Memory B cell (primary cell): ENCODE data around the gene MAPT.
A peak's percentile ranks its signal among the peaks of the same experiment; 100 is the strongest.

Experiments used
- ATAC-seq: fragments of 150-1000 bp; cut with Tn5 transposase; 2 replicates; pipeline ENCODE4 v1.10.0; 2021; ENCODE audit warnings: low read depth, mild to moderate bottlenecking, moderate library complexity
- DNase-seq, 2 donors: peaks; one replicate each; pipeline ENCODE4 v3.0.0; 2022; ENCODE audit warnings: low spot score in 2 of 2
- H3K27ac Mint-ChIP-seq: one replicate; pipeline ENCODE4 v1.8.0; 2022; ENCODE audit warnings: mild to moderate bottlenecking, moderate library complexity, mixed read lengths
- H3K27me3 Mint-ChIP-seq: one replicate; pipeline ENCODE4 v1.8.0; 2022; ENCODE audit warnings: mixed read lengths
- H3K36me3 Mint-ChIP-seq: one replicate; pipeline ENCODE4 v1.8.0; 2022; ENCODE audit warnings: mild to moderate bottlenecking, mixed read lengths
- H3K4me1 Mint-ChIP-seq: one replicate; pipeline ENCODE4 v1.8.0; 2022; ENCODE audit warnings: mixed read lengths
- H3K4me3 Mint-ChIP-seq: one replicate; pipeline ENCODE4 v1.8.0; 2022; ENCODE audit warnings: mild to moderate bottlenecking, moderate library complexity, mixed read lengths
- H3K9me3 Mint-ChIP-seq: one replicate; pipeline ENCODE4 v1.8.0; 2022; ENCODE audit warnings: mixed read lengths

Gene MAPT

GRCh38 chr17:45894022-45894784 is at the start of gene MAPT:
MAPT (plus strand) TSS chr17:45894554; CDS start chr17:45962338, 67,784 bp downstream.
- Mint-ChIP-seq H3K27me3 (peaks cover 11% of the 10 kb centered on the region), H3K4me3 (peak within 1 kb of the TSS; percentile 87), H3K9me3 (no peaks in the 10 kb centered on the region), H3K36me3 (no peaks in the 10 kb centered on the region), H3K27ac (no peak within 1 kb of the TSS), H3K4me1 (peaks cover 7% of the 10 kb centered on the region)
- DNase-seq (peak; percentile 83 to 87), ATAC-seq (peak; percentile 84)

DNA sequence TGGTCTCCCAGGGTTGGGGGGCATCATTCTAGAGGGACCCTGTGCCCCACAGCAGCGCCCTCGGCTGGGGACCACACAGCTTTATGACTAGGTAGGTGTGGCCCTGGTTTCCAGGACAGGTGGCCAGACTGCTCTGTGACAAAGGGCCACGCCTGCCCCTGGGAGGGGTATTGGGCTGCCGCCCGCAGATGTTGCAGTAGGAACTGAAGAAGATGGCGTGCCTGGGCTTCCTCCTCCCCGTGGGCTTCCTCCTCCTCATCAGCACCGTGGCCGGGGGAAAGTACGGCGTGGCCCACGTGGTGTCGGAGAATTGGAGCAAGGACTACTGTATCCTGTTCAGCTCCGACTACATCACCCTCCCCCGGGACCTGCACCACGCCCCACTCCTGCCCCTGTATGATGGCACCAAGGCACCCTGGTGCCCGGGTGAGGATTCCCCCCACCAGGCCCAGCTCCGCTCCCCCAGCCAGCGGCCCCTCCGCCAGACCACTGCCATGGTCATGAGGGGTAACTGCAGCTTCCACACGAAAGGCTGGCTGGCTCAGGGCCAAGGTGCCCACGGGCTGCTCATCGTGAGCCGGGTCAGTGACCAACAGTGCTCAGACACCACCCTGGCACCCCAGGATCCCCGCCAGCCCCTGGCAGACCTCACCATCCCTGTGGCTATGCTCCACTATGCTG is 49.5 kb upstream of the MAPT start, which contains the start of gene SPPL2C:
TSS of gene SPPL2C (plus strand) at position 187 of the 681 bp plus-strand sequence. CDS start at position 213, 26 bp downstream.
- no peak for ATAC-seq
- H3K27me3 Mint-ChIP-seq: peaks cover 17% of the 10 kb centered on the region
- H3K4me3 Mint-ChIP-seq: no peak within 1 kb of the TSS
- H3K36me3 Mint-ChIP-seq: no peaks in the 10 kb centered on the region
- no peaks in the 10 kb centered on the region for H3K4me1 Mint-ChIP-seq
- no peak within 1 kb of the TSS for H3K27ac Mint-ChIP-seq
- H3K9me3 Mint-ChIP-seq: no peaks in the 10 kb centered on the region
- DNase-seq: no peak

DNA sequence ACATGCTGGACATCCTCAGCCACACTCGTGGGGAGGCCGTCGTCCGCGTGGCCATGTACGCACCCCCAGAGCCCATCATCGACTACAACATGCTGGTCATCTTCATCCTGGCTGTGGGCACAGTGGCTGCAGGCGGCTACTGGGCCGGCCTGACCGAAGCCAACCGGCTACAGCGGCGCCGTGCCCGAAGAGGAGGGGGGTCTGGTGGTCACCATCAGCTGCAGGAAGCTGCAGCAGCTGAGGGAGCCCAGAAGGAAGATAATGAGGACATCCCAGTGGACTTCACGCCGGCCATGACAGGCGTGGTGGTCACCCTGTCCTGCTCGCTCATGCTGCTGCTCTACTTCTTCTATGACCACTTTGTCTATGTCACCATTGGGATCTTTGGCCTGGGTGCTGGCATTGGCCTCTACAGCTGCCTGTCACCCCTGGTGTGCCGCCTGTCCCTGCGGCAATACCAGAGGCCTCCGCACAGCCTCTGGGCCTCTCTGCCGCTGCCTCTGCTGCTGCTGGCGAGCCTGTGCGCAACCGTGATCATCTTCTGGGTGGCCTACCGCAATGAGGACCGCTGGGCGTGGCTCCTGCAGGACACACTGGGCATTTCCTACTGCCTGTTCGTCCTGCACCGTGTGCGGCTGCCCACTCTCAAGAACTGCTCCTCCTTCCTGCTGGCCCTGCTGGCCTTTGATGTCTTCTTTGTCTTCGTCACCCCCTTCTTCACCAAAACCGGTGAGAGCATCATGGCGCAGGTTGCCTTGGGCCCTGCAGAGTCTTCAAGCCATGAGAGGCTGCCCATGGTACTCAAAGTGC is 48.8 kb upstream of the MAPT start:
- Mint-ChIP-seq H3K9me3 (no peaks in the 10 kb centered on the region), H3K4me3 (no peak overlapping the region), H3K4me1 (no peaks in the 10 kb centered on the region), H3K27me3 (peaks cover 20% of the 10 kb centered on the region), H3K27ac (no peak overlapping the region), H3K36me3 (no peaks in the 10 kb centered on the region)
- no peak for ATAC-seq
- DNase-seq: no peak

GRCh38 chr17:45846223-45846622 is 48.1 kb upstream of the MAPT start:
- no peaks in the 10 kb centered on the region for H3K4me1 Mint-ChIP-seq
- no peaks in the 10 kb centered on the region for H3K9me3 Mint-ChIP-seq
- peaks cover 22% of the 10 kb centered on the region for H3K27me3 Mint-ChIP-seq
- DNase-seq: no peak
- H3K4me3 Mint-ChIP-seq: no peak overlapping the region
- no peak overlapping the region for H3K27ac Mint-ChIP-seq
- ATAC-seq: no peak
- H3K36me3 Mint-ChIP-seq: no peaks in the 10 kb centered on the region

DNA sequence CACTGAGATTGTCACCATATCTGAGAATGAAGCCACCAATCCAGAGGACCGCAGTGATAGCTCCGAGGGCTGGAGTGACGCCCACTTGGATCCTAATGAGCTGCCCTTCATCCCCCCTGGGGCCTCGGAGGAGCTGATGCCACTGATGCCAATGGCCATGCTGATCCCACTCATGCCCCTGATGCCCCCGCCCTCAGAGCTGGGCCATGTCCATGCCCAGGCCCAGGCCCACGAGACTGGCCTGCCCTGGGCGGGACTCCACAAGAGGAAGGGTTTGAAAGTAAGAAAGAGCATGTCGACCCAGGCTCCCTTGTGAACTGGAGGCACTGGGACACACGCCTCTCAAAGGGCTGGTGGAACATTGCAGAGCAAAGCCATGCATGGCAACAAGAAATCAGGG is 47.7 kb upstream of the MAPT start:
- H3K27me3 Mint-ChIP-seq: peaks cover 21% of the 10 kb centered on the region
- H3K9me3 Mint-ChIP-seq: no peaks in the 10 kb centered on the region
- DNase-seq (no peak), ATAC-seq (no peak)
- no peak overlapping the region for H3K27ac Mint-ChIP-seq
- no peaks in the 10 kb centered on the region for H3K36me3 Mint-ChIP-seq
- no peaks in the 10 kb centered on the region for H3K4me1 Mint-ChIP-seq
- no peak overlapping the region for H3K4me3 Mint-ChIP-seq

DNA sequence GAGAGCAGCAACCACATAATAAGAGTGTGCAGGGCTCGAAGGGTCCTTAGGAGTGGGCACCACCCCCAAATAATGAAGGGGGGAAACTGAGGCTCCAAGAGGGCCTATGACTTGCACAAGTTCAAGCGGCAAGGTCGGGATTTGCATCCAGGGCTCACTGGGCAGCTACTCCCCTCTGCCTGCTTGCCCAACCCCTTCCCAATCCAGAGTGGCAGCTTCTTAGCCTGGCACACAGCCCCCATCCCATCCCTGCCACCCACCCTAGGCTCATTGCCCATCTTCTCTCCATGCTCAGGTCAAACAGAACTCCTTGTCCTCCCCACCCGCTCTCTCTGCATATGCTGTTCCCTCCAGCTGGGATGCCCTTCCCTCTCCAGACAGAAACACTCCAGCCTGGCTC is 47.3 kb upstream of the MAPT start:
- DNase-seq: no peak
- Mint-ChIP-seq H3K9me3 (no peaks in the 10 kb centered on the region), H3K4me3 (no peak overlapping the region), H3K4me1 (no peaks in the 10 kb centered on the region), H3K27me3 (peaks cover 19% of the 10 kb centered on the region), H3K27ac (no peak overlapping the region), H3K36me3 (no peaks in the 10 kb centered on the region)
- ATAC-seq: no peak

DNA sequence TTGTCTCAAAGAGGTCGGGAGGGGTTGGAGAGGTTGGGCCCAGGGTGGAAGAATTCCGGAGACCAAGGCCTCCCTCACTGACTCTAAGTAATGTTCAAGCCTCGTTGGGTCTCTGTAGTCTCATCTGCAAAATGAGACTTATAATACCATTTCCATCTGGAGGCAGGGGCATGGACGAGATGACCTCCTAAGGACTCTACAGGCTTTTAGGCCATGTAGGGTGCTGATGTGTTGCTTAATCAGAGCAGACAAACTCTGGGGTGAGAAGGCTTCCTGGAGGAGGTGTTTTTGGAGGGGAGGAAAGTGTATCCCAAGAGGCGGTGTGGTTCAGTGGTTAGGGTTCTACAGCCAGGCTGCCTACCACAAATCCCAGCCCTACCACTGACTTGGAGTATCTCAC is 46.6 kb upstream of the MAPT start:
- H3K4me3 Mint-ChIP-seq: no peak overlapping the region
- peaks cover 2% of the 10 kb centered on the region for H3K4me1 Mint-ChIP-seq
- no peak for DNase-seq
- no peaks in the 10 kb centered on the region for H3K36me3 Mint-ChIP-seq
- no peaks in the 10 kb centered on the region for H3K9me3 Mint-ChIP-seq
- H3K27me3 Mint-ChIP-seq: peaks cover 21% of the 10 kb centered on the region
- H3K27ac Mint-ChIP-seq: no peak overlapping the region
- no peak for ATAC-seq

DNA sequence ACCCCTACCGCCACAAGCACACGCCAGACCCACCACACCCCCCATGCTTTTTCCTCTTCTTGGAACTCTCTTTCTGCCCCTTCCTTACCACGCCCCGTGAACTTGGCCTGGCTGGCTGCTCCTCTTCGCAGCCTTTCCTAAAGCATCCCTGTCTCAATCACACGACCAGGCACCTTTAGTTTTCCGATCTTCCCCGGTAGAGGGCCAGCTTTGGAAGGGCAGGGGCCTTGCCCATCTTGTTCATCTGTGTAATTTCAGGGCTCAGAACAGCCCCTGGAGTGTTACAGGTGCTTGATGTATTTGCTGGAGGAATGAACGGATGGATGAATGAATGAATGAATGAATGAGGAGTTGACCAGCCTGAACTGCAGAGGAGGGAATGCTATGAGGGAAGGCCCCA is 45.9 kb upstream of the MAPT start:
- Mint-ChIP-seq H3K27me3 (peaks cover 23% of the 10 kb centered on the region), H3K4me1 (peaks cover 2% of the 10 kb centered on the region), H3K36me3 (no peaks in the 10 kb centered on the region), H3K27ac (no peak overlapping the region), H3K9me3 (no peaks in the 10 kb centered on the region), H3K4me3 (no peak overlapping the region)
- ATAC-seq (no peak), DNase-seq (no peak)

DNA sequence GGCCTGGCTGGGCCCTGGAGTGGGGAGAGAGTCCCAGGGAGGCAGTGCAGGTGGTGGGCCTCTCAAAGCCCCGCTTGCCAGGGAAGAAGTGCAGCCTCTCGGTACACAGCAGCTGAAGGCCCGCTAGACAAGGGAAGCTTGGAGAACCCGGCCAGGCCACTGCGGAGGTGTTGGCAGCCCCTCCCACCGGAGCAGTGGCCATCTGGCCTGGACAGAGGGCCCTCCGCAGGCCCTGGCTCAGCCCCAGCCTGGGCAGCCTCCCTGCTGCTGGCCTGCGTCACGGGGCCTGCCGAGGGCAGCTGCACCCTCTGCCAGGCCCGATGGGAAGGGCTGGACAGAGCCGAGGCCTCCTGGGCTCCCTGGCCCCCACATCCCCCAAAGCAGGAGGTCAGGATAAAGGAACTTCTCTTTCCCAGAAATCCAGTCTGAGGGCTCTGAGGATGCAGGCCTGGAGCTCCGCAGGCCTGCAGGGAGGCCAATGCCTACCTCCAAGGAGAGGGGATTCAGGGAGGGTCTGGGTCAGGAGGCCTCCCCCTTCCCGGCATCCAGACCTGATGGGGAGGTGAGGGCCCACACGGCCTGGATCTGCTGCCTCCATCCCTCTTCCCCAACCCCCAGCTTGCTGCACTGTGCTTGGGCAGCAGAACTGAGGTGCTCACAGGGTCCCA is 45.4 kb upstream of the MAPT start:
- Mint-ChIP-seq H3K27ac (no peak overlapping the region), H3K27me3 (peaks cover 24% of the 10 kb centered on the region), H3K4me1 (peaks cover 2% of the 10 kb centered on the region), H3K36me3 (no peaks in the 10 kb centered on the region), H3K9me3 (no peaks in the 10 kb centered on the region), H3K4me3 (no peak overlapping the region)
- no peak for ATAC-seq
- no peak for DNase-seq

DNA sequence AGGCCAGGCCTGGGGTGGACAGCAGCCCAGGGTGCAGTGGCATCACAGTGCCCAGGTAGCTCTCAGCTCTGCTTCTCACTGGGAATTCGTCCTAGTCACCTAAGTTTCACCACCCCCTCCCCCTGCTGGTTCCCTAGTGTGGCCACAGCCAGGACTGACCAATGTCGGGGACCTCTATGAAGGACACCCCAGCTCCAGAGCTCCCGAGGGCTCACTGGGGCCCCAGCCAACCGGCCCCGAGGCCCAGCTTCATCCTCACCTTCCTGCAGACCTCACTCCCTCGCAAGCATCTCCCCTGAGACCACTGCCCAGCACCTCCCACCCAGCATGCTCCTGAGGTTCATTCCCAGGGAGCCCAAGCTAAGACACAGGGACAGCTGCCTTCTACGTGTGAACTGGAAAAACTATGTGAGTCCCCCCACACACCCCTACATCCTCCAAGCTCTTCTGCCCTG is 44.8 kb upstream of the MAPT start:
- no peak overlapping the region for H3K4me3 Mint-ChIP-seq
- H3K36me3 Mint-ChIP-seq: no peaks in the 10 kb centered on the region
- H3K27ac Mint-ChIP-seq: no peak overlapping the region
- H3K4me1 Mint-ChIP-seq: peaks cover 2% of the 10 kb centered on the region
- peaks cover 27% of the 10 kb centered on the region for H3K27me3 Mint-ChIP-seq
- ATAC-seq (no peak), DNase-seq (no peak)
- no peaks in the 10 kb centered on the region for H3K9me3 Mint-ChIP-seq

DNA sequence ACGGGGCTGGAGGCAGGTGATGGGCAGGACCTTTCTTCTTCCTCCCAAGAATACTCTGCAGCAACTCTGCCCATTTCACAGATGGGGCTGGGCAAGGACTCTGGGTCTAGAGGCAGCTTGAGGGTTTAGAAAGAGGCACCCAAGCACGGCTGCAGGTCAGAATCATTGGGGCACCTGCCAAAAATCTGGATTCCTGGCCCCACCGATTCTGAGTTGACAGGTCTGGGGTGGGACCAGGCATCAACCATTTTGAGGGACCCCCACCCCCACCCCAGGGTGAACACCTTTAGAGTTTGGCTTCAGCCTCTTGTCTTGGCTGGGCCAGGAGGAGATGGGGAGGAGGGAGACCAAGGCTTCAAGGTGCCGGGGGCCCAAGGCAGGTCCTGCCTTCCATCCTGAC is 44.3 kb upstream of the MAPT start:
- Mint-ChIP-seq H3K4me1 (peaks cover 2% of the 10 kb centered on the region), H3K27me3 (peaks cover 28% of the 10 kb centered on the region), H3K9me3 (no peaks in the 10 kb centered on the region), H3K27ac (no peak overlapping the region), H3K36me3 (no peaks in the 10 kb centered on the region), H3K4me3 (no peak overlapping the region)
- ATAC-seq: no peak
- no peak for DNase-seq

GRCh38 chr17:45850468-45850867 is 43.9 kb upstream of the MAPT start:
- H3K27ac Mint-ChIP-seq: no peak overlapping the region
- H3K4me3 Mint-ChIP-seq: no peak overlapping the region
- H3K36me3 Mint-ChIP-seq: no peaks in the 10 kb centered on the region
- H3K27me3 Mint-ChIP-seq: peaks cover 29% of the 10 kb centered on the region
- ATAC-seq (no peak), DNase-seq (no peak)
- H3K9me3 Mint-ChIP-seq: no peaks in the 10 kb centered on the region
- H3K4me1 Mint-ChIP-seq: peaks cover 2% of the 10 kb centered on the region

GRCh38 chr17:45851022-45851421 is 43.3 kb upstream of the MAPT start:
- Mint-ChIP-seq H3K4me3 (no peak overlapping the region), H3K27ac (no peak overlapping the region), H3K4me1 (peaks cover 2% of the 10 kb centered on the region), H3K36me3 (no peaks in the 10 kb centered on the region), H3K27me3 (peaks cover 29% of the 10 kb centered on the region), H3K9me3 (no peaks in the 10 kb centered on the region)
- DNase-seq (no peak), ATAC-seq (no peak)

DNA sequence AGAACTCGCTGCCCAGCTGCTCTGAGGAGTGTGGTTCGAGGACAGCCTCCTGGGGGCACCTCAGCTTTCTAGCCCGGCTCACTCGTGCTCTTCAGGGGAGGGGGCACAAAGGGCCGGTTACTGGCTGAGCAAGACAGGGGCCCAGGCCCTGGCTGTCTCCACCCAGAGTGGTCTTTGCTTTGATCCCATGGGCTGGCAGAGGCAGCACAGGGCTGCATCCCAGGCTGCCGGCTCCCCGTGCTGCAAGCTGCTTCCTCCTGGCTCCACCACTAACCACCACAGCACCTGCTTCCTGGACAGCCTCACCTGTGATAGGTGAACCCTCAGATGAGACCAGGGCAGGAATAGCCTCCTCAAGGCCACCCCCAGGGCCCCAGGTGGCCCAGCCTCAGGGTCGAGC is 42.9 kb upstream of the MAPT start:
- Mint-ChIP-seq H3K4me3 (no peak overlapping the region), H3K9me3 (no peaks in the 10 kb centered on the region), H3K36me3 (no peaks in the 10 kb centered on the region), H3K27me3 (peaks cover 27% of the 10 kb centered on the region), H3K4me1 (peaks cover 2% of the 10 kb centered on the region), H3K27ac (no peak overlapping the region)
- DNase-seq (no peak), ATAC-seq (no peak)
